K562 (cell line): ENCODE measurements around the gene TCF20. TPM values are rescaled to one million over a fixed set of nuclear protein-coding genes. Genes with fewer than 3 reads are reported as not detected.

Experiments used
- FOS ChIP-seq: IDR thresholded peaks from 3 replicates; pipeline ENCODE4 v1.6.1; 2011; ENCODE audit not compliant: insufficient read length; ENCODE audit errors: extremely low read depth
- HMGXB4 ChIP-seq: sonication (generic); formaldehyde crosslinking; IDR thresholded peaks from 2 replicates; pipeline ENCODE4 v1.8.1; 2023; ENCODE audit warnings: mild to moderate bottlenecking, missing genetic modification reagents
- HNRNPL ChIP-seq: fragments of 200-400 bp; formaldehyde crosslinking; IDR thresholded peaks from 2 replicates; pipeline ENCODE4 v1.6.1; 2017; ENCODE audit warnings: low read depth, mild to moderate bottlenecking, low read length
- JUND ChIP-seq, 2 experiments: IDR thresholded peaks; 2 replicates in 1 of 2; 3 replicates in 1 of 2; pipeline ENCODE4 v1.6.1; 2011; ENCODE audit warnings: borderline replicate concordance in 2 of 2, low read depth in 2 of 2, low read length in 2 of 2, improper control_type of control experiment in 1 of 2, missing biosample characterization in 1 of 2, missing genetic modification characterization in 1 of 2, missing genetic modification reagents in 1 of 2
- MTA1 ChIP-seq: fragments of 450-650 bp; IDR thresholded peaks from 2 replicates; pipeline ENCODE4 v1.6.1; 2017; ENCODE audit warnings: borderline replicate concordance
- PML ChIP-seq: IDR thresholded peaks from 2 replicates; pipeline ENCODE4 v1.6.1; 2012; ENCODE audit warnings: low read length, inconsistent platforms
- VEZF1 ChIP-seq: fragments of 200-800 bp; sonication (Bioruptor generic); IDR thresholded peaks from 2 replicates; pipeline ENCODE4 v1.6.1; 2017; ENCODE audit warnings: missing genetic modification characterization, missing compliant biosample characterization
- ZNF449 ChIP-seq: fragments of 250-450 bp; sonication (Bioruptor Pico); IDR thresholded peaks from 2 replicates; pipeline ENCODE4 v1.8.0; 2022; ENCODE audit warnings: moderate library complexity, mild to moderate bottlenecking, inconsistent platforms
- polyA plus RNA-seq, 8 experiments: library from polyadenylated mRNA; depleted of rRNA in 4 of 8; stranded (reverse) in 5 of 8; unstranded in 3 of 8; fragments of >200 nt; fragmentation: Nextera tagmentation in 2 of 8; fragmentation: Illumina TruSeq in 1 of 8; extraction: Ambion mirVana in 2 of 8; extraction: Trizol in 1 of 8; gene quantifications; 2 replicates each; pipeline versions ENCODE4 v1.2.1 to v1.2.3, GENCODE V29; 2011 to 2014; ENCODE audit warnings: inconsistent platforms in 1 of 8, missing spikeins in 1 of 8
- total RNA-seq, 7 experiments: library from RNA; depleted of rRNA in 6 of 7; stranded (reverse); fragments of >200 nt in 6 of 7; fragmentation: Illumina TruSeq in 2 of 7; extraction: Trizol in 2 of 7; gene quantifications; 2 replicates each; pipeline versions ENCODE4 v1.2.1 to v1.2.3, GENCODE V29; 2011 to 2021; ENCODE audit warnings: low replicate concordance in 1 of 7
- TF ChIP-seq, protein P1 (sequence below): fragments of 200-600 bp; sonication (generic); IDR thresholded peaks from one replicate; pipeline ENCODE4 v1.6.1; 2012; ENCODE audit warnings: mild to moderate bottlenecking, low read depth, low read length, inconsistent platforms

Gene TCF20
- total and polyA plus RNA-seq, 9 of the 15 experiments (the other 6 are each of a cell fraction or from before 2014, with no cell fraction given): 0.35 to 43.6 (median 17.5) TPM

DNA sequence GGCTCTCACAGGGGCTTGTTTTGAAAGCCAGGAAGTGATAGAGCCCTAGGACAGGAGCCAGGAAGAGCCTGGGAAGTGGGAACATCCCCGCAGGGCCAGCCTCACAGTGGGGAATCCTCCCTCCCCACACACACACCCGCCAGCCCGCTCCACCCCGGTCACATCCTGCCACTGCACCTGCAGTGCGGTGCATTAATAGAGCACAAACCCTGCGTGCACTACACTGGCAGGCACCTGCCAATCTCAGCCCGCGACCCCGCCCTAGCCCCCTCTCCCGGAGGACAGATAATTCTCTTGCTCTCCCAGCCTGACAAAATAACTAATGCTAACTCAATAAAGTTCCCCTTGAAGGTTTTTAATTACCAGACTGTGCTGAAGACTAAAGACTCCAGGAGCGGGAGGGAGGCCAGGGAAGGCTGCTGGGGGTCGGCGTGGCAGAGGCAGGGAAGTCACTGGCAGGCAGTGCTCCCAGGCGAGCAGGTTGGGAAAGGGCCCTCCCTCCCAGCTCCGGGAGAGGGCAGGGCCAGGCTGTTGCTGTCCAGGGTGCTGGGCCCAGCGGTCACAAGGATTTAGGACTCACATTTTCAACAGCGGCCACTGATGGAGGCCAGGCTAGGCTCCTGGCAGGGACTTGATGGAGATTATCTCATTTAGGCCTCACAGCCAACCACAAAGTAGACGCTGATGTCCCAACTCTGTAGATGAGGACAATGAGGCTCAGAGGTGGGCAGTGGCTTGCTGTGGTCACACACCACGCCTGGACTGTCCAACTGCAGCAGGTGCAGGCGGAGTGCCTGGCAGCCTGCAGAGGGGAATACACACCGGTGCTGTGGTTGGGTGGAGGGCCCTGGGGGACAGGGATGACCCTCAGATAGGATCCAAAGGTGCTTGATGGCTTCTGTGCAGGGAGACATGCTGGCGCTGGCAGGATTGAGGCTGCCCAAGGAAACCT, 23.9 kb upstream of the TCF20 start (continued):
- no peak for TF ChIP-seq HMGXB4 (CRISPR knock-in tag)
- no peak for TF ChIP-seq HNRNPL
- no peak for TF ChIP-seq ZNF449 (CRISPR knock-in tag)
- TF ChIP-seq, protein P1, sequence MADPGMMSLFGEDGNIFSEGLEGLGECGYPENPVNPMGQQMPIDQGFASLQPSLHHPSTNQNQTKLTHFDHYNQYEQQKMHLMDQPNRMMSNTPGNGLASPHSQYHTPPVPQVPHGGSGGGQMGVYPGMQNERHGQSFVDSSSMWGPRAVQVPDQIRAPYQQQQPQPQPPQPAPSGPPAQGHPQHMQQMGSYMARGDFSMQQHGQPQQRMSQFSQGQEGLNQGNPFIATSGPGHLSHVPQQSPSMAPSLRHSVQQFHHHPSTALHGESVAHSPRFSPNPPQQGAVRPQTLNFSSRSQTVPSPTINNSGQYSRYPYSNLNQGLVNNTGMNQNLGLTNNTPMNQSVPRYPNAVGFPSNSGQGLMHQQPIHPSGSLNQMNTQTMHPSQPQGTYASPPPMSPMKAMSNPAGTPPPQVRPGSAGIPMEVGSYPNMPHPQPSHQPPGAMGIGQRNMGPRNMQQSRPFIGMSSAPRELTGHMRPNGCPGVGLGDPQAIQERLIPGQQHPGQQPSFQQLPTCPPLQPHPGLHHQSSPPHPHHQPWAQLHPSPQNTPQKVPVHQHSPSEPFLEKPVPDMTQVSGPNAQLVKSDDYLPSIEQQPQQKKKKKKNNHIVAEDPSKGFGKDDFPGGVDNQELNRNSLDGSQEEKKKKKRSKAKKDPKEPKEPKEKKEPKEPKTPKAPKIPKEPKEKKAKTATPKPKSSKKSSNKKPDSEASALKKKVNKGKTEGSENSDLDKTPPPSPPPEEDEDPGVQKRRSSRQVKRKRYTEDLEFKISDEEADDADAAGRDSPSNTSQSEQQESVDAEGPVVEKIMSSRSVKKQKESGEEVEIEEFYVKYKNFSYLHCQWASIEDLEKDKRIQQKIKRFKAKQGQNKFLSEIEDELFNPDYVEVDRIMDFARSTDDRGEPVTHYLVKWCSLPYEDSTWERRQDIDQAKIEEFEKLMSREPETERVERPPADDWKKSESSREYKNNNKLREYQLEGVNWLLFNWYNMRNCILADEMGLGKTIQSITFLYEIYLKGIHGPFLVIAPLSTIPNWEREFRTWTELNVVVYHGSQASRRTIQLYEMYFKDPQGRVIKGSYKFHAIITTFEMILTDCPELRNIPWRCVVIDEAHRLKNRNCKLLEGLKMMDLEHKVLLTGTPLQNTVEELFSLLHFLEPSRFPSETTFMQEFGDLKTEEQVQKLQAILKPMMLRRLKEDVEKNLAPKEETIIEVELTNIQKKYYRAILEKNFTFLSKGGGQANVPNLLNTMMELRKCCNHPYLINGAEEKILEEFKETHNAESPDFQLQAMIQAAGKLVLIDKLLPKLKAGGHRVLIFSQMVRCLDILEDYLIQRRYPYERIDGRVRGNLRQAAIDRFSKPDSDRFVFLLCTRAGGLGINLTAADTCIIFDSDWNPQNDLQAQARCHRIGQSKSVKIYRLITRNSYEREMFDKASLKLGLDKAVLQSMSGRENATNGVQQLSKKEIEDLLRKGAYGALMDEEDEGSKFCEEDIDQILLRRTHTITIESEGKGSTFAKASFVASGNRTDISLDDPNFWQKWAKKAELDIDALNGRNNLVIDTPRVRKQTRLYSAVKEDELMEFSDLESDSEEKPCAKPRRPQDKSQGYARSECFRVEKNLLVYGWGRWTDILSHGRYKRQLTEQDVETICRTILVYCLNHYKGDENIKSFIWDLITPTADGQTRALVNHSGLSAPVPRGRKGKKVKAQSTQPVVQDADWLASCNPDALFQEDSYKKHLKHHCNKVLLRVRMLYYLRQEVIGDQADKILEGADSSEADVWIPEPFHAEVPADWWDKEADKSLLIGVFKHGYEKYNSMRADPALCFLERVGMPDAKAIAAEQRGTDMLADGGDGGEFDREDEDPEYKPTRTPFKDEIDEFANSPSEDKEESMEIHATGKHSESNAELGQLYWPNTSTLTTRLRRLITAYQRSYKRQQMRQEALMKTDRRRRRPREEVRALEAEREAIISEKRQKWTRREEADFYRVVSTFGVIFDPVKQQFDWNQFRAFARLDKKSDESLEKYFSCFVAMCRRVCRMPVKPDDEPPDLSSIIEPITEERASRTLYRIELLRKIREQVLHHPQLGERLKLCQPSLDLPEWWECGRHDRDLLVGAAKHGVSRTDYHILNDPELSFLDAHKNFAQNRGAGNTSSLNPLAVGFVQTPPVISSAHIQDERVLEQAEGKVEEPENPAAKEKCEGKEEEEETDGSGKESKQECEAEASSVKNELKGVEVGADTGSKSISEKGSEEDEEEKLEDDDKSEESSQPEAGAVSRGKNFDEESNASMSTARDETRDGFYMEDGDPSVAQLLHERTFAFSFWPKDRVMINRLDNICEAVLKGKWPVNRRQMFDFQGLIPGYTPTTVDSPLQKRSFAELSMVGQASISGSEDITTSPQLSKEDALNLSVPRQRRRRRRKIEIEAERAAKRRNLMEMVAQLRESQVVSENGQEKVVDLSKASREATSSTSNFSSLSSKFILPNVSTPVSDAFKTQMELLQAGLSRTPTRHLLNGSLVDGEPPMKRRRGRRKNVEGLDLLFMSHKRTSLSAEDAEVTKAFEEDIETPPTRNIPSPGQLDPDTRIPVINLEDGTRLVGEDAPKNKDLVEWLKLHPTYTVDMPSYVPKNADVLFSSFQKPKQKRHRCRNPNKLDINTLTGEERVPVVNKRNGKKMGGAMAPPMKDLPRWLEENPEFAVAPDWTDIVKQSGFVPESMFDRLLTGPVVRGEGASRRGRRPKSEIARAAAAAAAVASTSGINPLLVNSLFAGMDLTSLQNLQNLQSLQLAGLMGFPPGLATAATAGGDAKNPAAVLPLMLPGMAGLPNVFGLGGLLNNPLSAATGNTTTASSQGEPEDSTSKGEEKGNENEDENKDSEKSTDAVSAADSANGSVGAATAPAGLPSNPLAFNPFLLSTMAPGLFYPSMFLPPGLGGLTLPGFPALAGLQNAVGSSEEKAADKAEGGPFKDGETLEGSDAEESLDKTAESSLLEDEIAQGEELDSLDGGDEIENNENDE: no peak
- no peak for TF ChIP-seq JUND (IDR thresholded peaks at IDR 0.05; ENCODE audit: borderline replicate concordance, low read depth, low read length)
- no peak for TF ChIP-seq JUND (tag; IDR thresholded peaks at IDR 0.05; ENCODE audit: borderline replicate concordance, low read depth, low read length)
- no peak for TF ChIP-seq FOS
- peak; percentile 33 for TF ChIP-seq VEZF1 (CRISPR knock-in tag)
- no peak for TF ChIP-seq PML
- TF ChIP-seq MTA1: no peak
